Stimulated activated CD4-positive, alpha-beta T cell treated with anti-CD3 and anti-CD28 coated beads, Interleukin-15, amount 100 ng/mL, for 48 hours (primary cell): ENCODE measurements around the gene FAM43A.
A peak's percentile ranks its signal among the peaks of the same experiment; 100 is the strongest.

Experiments used
- DNase-seq, 2 donors: peaks; one replicate each; pipeline ENCODE4 v3.0.0-alpha.2; 2020; ENCODE audit warnings: low read depth in 2 of 2

Gene FAM43A

DNA sequence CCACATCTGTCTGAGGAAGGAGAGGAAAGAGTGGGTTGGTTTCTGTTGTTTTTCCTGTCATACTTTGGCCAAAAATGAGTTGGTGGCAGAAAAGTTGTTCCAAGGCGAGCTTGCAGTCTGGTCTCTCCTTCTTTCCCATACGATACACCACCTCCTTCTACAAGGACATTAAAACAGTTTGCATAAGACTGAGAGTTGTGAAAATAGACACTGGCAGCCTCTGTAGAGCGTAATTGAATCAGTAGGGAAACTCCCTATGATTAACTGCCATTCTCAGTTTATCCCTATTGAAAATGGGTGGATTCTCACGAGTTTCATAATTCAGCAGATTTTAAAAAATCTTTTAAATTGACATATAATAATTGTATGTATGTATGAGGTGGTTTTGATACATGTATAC is 10.0 kb upstream of the FAM43A start:
- no peak for DNase-seq

DNA sequence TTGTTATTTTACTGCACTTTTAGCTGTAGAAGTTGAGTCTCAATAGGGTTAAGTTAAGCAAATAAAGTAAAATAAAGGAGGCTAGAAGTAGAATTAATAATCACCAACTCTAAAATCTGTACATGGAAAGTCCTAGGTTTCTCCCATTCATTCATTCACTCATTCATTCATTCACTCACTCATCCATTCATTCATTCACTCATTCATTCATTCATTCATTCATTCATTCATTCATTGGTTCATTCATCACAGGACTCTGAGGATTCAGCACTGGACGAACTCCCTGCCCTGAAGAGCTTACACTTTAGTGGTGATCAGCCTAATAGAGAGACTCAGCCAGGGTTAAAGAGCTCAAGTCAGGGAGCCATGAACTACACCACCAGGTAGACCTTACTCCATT is 9.2 kb upstream of the FAM43A start:
- no peak for DNase-seq

DNA sequence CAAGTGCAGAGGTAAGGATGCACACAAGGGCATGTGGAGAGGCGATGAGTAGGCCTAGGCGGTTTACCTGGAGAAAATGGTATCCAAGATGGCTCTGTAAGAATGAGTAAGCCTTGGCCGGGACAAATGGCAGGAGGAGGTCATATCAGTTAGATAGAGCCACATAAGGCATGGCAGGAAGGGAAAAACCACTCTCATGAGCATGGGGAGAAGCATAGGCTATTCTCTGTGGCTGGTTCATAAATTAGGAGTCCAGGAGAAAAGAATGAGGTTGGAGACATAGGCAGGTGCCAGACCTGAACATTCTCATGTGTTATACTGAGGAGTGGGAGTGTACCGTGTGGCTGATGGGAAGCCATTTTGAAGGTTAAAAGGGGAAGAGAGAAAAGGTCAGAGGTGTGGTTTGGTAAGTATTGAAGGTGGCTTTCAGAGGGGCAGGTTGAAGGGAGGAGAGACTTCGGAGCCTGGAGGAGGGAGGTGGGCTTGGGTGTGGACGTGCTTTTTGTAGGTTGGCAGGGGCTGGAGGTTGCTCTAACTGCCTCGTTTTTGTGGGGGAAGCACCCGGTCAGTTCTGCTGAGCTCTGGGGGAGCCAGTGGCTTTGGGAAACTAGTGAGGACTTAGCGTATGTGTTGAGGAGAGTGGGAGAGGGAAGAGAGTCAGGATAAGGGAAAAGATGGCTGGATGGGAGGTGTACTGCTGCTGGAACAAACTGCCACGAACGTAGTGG is 4.6 kb upstream of the FAM43A start:
- DNase-seq, result no peak

DNA sequence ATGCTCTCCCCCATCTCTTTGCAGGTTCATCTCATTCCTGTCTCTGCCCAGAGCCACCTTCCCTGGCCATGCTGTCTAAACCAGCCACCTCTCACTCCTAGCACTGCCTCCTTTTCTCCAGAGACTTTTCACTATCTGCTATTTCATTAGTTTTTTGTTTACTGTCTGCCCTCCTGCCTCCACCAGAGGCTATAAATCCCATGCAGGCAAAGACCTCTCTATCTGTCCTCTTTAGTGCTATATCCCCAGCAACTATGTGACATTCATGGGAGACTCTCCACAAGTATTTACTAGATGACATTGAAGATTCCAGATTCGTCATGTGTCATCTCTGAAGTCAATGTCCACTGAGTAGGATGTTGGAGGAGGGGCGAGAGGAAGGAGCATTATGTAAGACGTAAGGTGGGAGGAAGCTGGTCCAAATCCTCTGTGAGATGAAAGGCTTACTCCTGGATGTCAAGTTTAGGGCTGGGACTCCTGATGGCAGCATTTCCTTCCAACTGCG is 3.4 kb upstream of the FAM43A start:
- DNase-seq, result no peak

- peak; percentile 51 to 58 for DNase-seq
Measured at GRCh38 chr3:194682694-194683310, 2.9 kb upstream of the FAM43A start.

GRCh38 chr3:194683380-194683779 is 2.3 kb upstream of the FAM43A start:
- no peak for DNase-seq

DNA sequence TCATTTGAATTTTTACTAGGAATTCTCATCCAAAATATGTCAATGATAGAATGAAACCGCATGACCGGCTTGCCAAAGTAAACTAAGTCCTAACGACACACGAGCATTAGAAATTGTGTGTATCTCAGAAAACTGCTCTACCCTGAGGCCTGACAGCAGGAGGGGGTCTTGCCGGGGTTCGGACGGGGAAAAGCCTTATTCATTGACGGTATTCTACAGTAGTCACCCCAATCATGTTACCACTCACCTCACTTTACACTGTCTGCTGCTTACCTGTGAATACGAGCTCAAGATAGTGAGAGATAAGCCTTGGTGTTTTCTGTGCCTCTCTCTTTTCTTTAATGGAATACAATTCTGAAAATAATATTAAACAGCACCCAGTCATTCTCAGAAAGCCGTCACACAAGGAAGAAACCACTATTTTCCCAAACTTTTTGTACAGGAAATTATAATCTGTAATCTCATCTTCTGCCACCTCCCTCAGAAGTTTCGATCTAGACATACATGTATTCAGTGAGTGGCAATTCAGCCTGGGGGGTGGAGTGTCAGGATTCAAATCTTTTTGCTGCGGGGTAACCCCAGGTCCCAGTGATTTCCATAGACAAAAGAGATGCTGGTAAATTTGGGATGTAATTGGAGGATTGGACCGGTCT is 492 bp upstream of the FAM43A start:
- no peak for DNase-seq

- DNase-seq, result no peak
Measured at GRCh38 chr3:194686414-194686815, 732 bp downstream of the FAM43A start.

DNA sequence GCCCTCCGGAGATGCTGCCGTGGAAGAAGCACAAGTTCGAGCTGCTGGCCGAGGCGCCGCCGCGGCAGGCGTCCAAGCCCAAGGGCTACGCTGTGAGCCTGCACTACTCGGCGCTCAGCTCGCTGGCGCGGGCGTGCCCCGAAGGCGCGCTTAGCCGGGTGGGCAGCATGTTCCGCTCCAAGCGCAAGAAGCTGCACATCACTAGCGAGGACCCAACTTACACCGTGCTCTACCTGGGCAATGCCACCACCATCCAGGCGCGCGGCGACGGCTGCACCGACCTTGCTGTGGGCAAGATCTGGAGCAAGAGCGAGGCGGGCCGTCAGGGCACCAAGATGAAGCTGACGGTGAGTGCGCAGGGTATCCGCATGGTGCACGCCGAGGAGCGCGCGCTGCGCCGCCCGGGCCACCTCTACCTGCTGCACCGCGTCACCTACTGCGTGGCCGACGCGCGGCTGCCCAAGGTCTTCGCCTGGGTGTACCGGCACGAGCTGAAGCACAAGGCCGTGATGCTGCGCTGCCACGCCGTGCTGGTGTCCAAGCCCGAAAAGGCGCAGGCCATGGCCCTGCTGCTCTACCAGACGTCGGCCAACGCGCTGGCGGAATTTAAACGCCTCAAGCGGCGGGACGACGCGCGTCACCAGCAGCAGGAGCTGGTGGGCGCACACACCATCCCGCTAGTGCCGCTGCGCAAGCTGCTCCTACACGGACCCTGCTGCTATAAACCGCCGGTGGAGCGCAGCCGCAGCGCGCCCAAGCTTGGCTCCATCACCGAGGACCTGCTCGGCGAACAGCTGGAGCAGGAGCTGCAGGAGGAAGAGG is 1.3 kb downstream of the FAM43A start:
- DNase-seq, result peak in 1 of 2 donors; percentile 13

DNA sequence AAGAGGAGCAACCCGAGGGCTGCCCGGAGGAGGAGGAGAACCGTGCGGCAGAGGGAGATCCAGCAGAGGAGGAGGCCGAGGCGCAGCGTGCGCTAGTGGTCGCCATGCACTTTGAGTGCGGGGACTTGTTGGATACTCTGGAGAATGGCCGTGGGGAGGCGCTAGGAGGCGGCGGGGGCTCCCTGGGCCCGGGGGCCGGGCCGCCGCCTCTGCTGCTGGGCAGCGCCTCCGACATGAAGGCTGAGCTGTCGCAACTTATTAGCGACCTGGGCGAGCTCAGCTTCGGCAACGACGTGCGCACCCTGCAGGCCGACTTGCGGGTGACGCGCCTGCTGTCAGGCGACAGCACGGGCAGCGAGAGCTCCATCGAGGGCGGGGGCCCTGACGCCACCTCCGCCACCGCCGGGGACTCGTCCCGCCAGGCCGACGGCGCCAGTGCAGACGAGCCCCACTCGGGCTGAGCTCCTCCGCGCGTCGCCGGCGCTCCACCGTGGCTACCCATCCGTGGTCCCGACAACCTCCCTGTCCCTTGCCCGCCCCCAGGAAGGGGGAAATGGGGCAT is 2.0 kb downstream of the FAM43A start:
- peak; percentile 74 to 75 for DNase-seq

DNA sequence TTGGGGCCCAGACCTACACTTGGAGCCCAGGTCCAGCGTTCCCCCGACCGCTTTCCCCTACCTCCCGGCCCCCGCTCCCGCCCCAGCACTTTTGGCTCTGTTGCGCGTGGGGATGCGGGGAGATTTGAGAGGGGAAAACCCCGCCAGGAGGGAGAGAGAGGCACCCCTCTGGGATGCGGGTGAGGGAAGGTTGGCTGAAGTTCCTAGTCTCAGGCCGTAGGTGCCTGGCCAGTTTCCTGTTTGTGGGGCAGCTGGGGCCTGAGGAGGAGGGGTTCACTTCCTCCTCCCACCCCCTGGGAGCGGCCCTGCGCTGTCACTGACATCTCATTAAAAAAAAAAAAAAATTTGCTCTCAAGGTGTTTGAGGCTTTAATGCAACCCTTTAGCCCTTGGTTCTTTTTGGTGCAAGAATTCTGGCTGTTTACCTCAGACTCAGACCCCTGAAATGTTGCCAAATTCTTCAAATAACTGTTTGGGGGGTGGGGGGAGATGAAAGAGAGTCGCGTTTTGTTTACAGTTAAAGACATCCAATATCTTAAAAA is 2.6 kb downstream of the FAM43A start:
- no peak for DNase-seq

DNA sequence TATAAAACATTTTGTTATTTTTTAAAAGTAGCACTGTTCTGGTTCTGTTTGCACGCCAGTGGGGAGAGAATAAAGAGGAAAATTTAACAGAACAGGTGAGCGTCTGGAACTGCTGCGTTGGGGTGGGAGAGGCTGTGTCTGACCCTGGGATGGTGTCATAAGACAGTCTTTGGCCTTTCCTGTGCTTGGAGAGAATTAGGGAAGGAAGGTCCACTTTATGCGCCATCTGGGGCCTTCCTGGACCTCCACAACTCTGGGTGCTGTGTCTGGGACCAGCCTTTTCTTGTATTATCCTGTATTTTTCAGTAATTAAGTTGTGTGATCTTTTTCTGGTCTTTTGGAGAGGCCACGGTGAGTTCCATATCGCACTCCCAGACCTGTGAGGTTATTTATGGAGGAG is 3.3 kb downstream of the FAM43A start:
- DNase-seq, result no peak

- DNase-seq, result no peak
Measured at GRCh38 chr3:194689493-194689944, 3.8 kb downstream of the FAM43A start.

DNA sequence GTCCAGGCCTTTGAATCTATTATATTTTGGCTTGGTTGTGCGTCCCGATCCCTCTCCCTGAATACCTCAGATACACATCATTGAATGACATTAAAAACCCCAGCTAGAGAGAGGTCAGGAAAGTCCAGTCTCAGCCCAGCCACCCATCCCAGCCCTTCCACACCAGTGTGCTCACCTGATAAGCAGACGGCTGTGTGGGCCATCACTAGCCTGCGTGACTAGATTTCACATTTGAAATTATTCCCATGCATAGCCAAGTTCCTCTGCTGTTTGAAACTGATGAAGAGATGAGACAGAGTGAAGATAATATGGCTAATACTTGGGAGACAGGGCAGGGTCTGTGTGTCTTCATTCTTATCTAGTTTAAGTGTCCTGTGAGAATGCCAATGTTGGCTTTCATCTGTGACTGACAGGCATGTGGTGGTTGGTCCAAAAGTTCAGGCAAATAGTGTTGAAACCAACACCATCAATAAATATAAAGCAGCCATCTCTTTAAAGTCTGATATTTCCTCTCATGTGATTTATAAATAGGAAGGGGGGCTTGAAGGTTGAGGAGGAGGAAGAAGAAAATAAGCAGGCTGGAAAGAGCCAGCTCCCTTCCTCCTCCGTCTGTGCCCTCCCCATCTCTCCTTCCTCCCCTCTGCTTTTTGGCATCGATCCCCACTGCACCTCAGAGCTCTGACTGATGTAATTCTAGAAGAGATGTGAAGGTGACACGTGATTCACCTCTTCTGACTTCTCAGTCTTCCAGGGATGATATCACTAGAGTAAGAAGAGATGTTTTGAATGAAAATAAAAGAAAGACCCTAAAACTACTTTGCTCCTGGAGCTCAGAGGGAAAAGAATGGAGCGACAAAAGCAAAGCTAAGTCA is 5.1 kb downstream of the FAM43A start:
- no peak for DNase-seq

DNA sequence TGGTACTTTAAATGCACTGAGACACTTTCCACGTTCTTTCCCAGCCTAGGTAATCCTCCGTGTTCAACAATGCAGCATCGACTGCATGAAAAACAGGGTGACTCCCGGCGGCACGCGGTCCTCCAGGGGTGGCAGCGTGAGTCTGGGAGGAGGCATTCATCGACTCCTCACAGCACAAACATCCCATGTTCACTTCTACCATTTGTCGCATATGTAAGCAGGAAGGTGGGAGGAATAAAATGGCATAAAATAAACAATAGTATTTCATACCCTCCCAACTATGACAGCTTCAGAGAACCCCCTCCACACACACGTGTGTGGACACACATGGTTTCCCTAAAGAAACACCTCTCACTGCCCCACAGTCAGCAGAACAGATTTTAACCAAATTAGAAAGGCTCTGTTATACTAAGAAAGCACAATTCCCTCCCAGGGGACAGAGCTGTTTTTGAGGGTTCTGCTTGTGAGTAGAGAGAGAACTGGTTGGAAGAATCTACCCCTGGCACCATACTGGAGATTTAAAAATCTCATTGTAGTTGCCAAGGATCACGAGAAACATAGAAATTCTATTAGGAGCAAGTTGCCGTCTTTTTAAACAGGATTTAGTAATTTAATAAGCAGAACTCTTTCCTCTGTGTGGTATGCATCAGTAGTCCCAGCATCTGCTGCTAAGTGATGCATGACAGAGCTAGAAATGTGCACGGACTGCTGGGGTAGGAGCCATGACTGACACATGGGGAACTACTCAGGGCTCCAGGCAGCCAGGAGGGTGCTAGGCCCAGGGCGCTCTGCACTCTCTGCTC is 6.0 kb downstream of the FAM43A start:
- no peak for DNase-seq

GRCh38 chr3:194696702-194697101 is 11.0 kb downstream of the FAM43A start:
- DNase-seq, result no peak

- DNase-seq, result no peak
Measured at GRCh38 chr3:194702545-194702944, 16.9 kb downstream of the FAM43A start.

DNA sequence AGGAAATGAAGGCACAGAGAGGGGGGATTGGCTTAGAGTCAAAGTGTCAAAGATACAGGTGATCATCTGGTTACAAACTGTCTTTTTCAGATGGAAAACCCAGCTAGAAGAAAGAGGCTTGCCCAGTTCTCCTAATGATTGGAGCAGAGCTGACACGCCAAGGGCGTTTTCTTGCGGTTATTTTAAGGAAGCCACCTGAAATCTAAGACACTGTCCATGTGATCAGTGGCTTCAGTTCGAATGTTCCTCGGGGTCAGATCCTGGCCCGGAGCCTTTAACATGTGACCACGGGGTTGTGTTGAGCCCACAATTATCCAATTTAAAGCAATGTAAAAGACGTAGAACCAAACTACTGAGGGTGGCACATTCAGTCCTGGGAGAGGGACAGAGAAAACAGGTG is 19.5 kb downstream of the FAM43A start:
- DNase-seq, result no peak

- no peak for DNase-seq
Measured at GRCh38 chr3:194705761-194706160, 20.1 kb downstream of the FAM43A start.

DNA sequence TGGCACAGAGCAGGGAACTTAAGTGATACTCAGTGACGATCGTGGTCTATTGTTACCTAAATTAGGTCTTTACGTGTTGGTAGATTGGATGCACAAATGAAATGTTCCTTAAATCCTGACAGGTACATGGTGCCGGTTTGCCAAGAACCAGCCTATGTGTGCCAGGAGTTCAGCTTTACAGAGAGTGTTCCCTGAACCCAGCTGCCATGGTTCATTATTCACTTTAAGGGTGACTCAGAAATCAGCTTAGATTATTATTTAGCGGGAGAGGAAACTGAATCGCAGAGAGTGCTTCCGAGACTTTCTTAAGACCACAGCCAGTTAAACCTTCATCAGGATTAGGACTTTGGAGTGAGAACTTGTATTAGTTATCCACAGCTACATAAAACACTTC is 21.5 kb downstream of the FAM43A start:
- no peak for DNase-seq
